Retinal pigment epithelial cell (primary cell): ENCODE data around the gene TMEM87B.

Experiments used
- DNase-seq: peaks from one replicate; pipeline ENCODE4 v3.0.0-alpha.2; 2010; ENCODE audit warnings: low read depth
- H3K4me3 ChIP-seq: 2 replicates; pipeline ENCODE4 v1.5.1; 2011; ENCODE audit warnings: mild to moderate bottlenecking, low read length, control low read depth, moderate library complexity
- TF ChIP-seq, protein P1 (sequence below): conservative IDR thresholded peaks from 2 replicates; pipeline ENCODE4 v1.5.1; 2011; ENCODE audit warnings: low read depth, low read length, control low read depth, inconsistent platforms

The TMEM87B gene

DNA sequence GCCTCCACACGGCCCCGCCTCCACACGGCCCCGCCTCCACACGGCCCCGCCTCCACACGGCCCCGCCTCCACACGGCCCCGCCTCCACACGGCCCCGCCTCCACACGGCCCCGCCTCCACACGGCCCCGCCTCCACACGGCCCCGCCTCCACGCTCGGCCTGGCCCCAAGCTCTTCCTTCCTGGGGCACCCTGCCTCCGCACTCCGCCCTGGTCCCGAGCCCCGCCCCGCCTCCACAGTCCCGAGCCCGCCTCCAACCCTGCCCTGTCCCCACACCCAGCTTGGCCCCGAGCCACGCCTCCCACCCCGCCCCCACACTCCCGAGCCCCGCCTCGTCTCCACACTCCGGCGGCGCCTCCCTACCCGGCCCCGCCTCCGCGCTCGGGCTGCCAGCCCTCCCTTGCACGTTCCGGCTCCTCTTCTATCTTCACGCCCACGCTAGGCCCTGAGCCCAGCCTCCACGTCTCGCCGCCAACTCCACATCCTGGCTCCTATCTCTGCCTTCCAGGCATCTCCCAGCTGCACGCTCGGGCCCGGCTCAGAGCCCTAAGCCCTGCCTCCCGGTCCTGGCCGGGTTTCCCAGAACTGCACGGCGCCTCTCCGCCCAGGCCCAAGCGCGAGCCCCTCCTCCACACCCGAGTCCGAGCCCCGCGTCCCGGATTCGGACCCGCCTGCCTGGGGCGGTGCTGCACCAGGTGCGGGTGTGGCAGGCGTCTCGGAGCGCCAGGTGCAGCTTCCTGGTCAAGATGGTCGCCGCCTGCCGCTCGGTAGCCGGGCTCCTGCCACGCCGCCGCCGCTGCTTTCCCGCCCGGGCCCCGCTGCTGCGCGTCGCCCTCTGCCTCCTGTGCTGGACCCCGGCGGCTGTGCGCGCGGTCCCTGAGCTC is at the start of gene TMEM87B:
TSS of gene TMEM87B (plus strand) at position 423 of the 883 bp plus-strand sequence. CDS start at position 746, 323 bp downstream.
- DNase-seq: peak; percentile 77
- TF ChIP-seq, protein P1, sequence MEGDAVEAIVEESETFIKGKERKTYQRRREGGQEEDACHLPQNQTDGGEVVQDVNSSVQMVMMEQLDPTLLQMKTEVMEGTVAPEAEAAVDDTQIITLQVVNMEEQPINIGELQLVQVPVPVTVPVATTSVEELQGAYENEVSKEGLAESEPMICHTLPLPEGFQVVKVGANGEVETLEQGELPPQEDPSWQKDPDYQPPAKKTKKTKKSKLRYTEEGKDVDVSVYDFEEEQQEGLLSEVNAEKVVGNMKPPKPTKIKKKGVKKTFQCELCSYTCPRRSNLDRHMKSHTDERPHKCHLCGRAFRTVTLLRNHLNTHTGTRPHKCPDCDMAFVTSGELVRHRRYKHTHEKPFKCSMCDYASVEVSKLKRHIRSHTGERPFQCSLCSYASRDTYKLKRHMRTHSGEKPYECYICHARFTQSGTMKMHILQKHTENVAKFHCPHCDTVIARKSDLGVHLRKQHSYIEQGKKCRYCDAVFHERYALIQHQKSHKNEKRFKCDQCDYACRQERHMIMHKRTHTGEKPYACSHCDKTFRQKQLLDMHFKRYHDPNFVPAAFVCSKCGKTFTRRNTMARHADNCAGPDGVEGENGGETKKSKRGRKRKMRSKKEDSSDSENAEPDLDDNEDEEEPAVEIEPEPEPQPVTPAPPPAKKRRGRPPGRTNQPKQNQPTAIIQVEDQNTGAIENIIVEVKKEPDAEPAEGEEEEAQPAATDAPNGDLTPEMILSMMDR: no peak
- H3K4me3 ChIP-seq: peak within 1 kb of the TSS; percentile 83

DNA sequence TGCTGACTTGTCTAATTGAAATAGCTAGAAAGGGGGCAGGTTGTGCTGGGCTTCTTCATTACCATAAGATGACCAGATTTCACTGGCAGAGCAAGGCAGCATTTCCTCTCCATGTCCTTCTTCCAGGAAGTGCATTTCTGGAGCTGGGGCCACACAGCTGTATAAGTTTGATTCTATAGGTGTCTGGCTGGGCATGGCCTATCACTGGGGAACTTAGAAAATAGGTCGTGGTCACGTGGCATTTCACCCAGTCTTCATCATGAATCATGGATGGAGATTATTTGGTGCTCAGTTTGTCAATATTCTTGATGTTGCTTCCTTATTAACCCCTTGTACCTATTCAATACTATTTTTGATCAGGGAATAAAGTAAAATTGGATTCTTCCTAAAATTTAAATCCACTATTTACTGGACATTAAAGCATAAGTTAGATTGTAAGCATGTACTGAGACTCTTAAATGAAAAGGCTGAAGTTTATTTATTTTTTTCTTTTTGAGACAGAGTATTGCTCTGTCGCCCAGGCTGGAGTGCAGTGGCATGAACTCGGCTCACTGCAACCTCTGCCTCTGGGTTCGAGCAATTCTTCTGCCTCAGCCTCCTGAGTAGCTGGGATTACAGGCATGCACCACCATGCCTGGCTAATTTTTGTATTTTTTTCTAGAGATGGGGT is 49.5 kb upstream of the TMEM87B start:
- DNase-seq: no peak
- H3K4me3 ChIP-seq: no peak overlapping the region
- TF ChIP-seq, protein P1: no peak

GRCh38 chr2:112006076-112006410 is 49.0 kb upstream of the TMEM87B start:
- TF ChIP-seq, protein P1: no peak
- H3K4me3 ChIP-seq: no peak overlapping the region
- peak; percentile 34 for DNase-seq

DNA sequence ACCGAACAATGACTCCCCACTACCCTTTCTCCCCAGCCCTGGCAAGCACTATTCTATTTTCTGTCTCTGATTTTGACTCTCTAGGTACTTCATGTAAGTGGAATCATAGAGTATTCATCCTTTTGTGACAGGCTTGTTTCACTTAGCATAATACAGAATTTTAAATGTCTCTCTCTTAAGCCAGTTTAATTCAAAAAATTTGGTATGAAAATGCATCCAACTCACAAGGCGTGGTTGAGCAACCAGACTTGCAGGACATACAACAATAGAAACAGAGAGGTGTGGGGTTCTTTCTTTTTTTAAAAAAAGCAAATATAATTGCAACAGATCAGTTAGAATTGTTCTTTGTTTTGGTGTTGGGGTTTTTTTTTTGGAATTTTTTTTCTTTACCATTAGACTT is 47.6 kb upstream of the TMEM87B start:
- no peak overlapping the region for H3K4me3 ChIP-seq
- DNase-seq: no peak
- TF ChIP-seq, protein P1: no peak

DNA sequence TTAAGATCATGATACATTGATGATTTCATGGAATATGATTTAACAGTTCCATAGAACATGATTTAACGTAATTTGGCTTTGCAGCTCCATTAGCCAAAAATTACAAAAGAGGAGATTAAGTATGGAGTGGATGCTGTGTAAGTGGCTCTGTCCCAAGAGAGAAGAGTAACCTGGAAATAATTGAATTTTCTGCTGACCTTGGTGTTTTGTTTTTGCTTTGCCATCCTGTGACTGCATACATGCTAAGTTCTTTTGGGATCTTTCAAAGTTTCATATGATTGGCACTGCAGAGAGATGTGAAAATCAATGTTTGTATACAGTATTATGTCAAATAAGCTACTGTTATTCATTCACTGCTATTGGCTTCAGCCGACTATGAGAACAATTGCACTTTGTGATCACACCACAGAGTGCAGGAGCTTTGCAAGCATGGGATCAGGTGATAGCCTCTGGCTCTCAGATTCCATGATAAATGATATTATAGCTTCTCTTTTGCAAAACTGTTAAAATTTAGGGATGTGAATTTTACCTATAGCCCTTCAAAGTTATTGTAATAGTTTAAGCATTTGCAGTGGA is 46.1 kb upstream of the TMEM87B start:
- no peak for DNase-seq
- TF ChIP-seq, protein P1: no peak
- no peak overlapping the region for H3K4me3 ChIP-seq

DNA sequence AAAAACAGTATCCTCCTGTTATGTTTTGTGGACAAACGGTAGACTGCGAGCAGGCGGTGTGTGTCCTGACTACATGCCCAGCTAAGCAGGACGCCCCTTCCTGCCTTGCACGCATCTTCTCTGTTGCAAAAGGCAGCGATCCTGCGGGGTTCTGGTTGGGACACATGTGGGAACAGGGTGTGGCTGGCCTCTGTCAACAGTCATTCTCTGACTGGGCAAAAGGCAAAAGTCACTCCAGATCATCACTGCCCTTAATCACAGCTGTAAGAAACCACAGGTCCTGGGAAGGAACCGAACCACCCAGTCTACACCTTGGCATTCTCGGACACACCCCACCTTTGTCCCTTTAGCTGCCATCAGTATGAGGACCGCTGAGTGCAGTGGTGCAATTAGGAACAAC is 44.3 kb upstream of the TMEM87B start:
- no peak for DNase-seq
- TF ChIP-seq, protein P1: no peak
- H3K4me3 ChIP-seq: no peak overlapping the region

GRCh38 chr2:112012556-112012955 is 42.5 kb upstream of the TMEM87B start:
- no peak for DNase-seq
- H3K4me3 ChIP-seq: no peak overlapping the region
- TF ChIP-seq, protein P1: no peak
